Measurements from ENCODE around the gene ARSG.
"Not testable (repeated sequence)": the region's sequence is repeated elsewhere in the genome, so short reads cannot be mapped to it uniquely, and the experiment has no call there.

GRCh38 chr17:68281965-68282364 lies 9.3 kb upstream of the ARSG start:
- TF ChIP-seq CTCF (IDR thresholded peaks at IDR 0.05); USF2 (IDR thresholded peaks at IDR 0.05; ENCODE audit: borderline replicate concordance, low read depth, low read length); GATA2 (CRISPR knock-in tag; IDR thresholded peaks at IDR 0.05): not testable (repeated sequence)
- TF ChIP-seq, protein P1, sequence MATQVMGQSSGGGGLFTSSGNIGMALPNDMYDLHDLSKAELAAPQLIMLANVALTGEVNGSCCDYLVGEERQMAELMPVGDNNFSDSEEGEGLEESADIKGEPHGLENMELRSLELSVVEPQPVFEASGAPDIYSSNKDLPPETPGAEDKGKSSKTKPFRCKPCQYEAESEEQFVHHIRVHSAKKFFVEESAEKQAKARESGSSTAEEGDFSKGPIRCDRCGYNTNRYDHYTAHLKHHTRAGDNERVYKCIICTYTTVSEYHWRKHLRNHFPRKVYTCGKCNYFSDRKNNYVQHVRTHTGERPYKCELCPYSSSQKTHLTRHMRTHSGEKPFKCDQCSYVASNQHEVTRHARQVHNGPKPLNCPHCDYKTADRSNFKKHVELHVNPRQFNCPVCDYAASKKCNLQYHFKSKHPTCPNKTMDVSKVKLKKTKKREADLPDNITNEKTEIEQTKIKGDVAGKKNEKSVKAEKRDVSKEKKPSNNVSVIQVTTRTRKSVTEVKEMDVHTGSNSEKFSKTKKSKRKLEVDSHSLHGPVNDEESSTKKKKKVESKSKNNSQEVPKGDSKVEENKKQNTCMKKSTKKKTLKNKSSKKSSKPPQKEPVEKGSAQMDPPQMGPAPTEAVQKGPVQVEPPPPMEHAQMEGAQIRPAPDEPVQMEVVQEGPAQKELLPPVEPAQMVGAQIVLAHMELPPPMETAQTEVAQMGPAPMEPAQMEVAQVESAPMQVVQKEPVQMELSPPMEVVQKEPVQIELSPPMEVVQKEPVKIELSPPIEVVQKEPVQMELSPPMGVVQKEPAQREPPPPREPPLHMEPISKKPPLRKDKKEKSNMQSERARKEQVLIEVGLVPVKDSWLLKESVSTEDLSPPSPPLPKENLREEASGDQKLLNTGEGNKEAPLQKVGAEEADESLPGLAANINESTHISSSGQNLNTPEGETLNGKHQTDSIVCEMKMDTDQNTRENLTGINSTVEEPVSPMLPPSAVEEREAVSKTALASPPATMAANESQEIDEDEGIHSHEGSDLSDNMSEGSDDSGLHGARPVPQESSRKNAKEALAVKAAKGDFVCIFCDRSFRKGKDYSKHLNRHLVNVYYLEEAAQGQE (IDR thresholded peaks at IDR 0.05; ENCODE audit: low read depth, low read length): not testable (repeated sequence)
- TF ChIP-seq, protein P2, sequence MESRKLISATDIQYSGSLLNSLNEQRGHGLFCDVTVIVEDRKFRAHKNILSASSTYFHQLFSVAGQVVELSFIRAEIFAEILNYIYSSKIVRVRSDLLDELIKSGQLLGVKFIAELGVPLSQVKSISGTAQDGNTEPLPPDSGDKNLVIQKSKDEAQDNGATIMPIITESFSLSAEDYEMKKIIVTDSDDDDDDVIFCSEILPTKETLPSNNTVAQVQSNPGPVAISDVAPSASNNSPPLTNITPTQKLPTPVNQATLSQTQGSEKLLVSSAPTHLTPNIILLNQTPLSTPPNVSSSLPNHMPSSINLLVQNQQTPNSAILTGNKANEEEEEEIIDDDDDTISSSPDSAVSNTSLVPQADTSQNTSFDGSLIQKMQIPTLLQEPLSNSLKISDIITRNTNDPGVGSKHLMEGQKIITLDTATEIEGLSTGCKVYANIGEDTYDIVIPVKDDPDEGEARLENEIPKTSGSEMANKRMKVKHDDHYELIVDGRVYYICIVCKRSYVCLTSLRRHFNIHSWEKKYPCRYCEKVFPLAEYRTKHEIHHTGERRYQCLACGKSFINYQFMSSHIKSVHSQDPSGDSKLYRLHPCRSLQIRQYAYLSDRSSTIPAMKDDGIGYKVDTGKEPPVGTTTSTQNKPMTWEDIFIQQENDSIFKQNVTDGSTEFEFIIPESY (IDR thresholded peaks at IDR 0.05; ENCODE audit: borderline replicate concordance, low read depth): not testable (repeated sequence)

Data from SK-N-SH (cell line).